Chondrocyte (in vitro differentiated cells): ENCODE results near the gene AKAP3. TPM values are rescaled to one million over a fixed set of nuclear protein-coding genes. Genes with fewer than 3 reads are reported as not detected.

Experiments
- DNase-seq: peaks from one replicate; pipeline ENCODE4 v3.0.0; 2021; ENCODE audit warnings: mixed read lengths, low spot score
- H3K27ac Mint-ChIP-seq: one replicate; pipeline ENCODE4 v1.8.0; 2021; ENCODE audit warnings: mild to moderate bottlenecking, moderate library complexity, mixed read lengths; ENCODE audit not compliant: unreplicated experiment
- H3K27me3 Mint-ChIP-seq: 2 replicates; pipeline ENCODE4 v1.8.0; 2021; ENCODE audit warnings: low read depth, mixed read lengths
- H3K36me3 Mint-ChIP-seq: 2 replicates; pipeline ENCODE4 v1.8.0; 2021; ENCODE audit warnings: low read depth, mixed read lengths
- H3K4me1 Mint-ChIP-seq: 2 replicates; pipeline ENCODE4 v1.8.0; 2021; ENCODE audit warnings: low read depth, mild to moderate bottlenecking, mixed read lengths
- H3K4me3 Mint-ChIP-seq: one replicate; pipeline ENCODE4 v1.8.0; 2021; ENCODE audit warnings: mild to moderate bottlenecking, moderate library complexity, mixed read lengths; ENCODE audit not compliant: unreplicated experiment
- H3K9me3 Mint-ChIP-seq: 2 replicates; pipeline ENCODE4 v1.8.0; 2021; ENCODE audit warnings: low read depth, mixed read lengths
- total RNA-seq: library from RNA; stranded (reverse); gene quantifications from 3 replicates; pipeline ENCODE4 v1.2.1, GENCODE V29; 2021
- TF ChIP-seq, protein P1 (sequence below): fragments of 200-600 bp; sonication (generic); IDR thresholded peaks from 2 replicates; pipeline ENCODE4 v1.5.0; 2021; ENCODE audit warnings: antibody characterized with exemption, mild to moderate bottlenecking, moderate library complexity

Gene AKAP3
- total RNA-seq, 1 donor from 2014 or later, result 0.57 TPM

DNA sequence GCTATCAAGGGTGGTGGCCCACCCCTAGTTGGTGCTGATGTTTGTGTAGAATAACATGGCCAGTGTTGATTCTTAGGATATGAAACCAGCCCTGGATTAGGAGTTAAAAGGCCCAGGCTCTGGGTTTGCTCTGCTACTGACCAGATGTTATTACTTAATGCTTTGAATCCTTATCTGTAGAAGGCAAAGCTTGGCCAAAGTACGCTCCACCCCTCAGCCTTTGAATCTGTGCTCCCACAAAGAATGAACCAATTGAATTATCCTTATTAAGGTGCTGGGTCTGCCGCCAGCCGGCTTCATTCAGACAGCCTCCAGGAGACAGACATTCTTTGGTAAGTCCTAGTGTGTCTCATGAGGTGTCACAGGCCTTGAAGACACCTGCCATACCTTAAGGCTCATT is 41.8 kb downstream of the AKAP3 start:
- peaks cover 21% of the 10 kb centered on the region for H3K27me3 Mint-ChIP-seq
- no peak overlapping the region for H3K4me3 Mint-ChIP-seq
- TF ChIP-seq, protein P1, sequence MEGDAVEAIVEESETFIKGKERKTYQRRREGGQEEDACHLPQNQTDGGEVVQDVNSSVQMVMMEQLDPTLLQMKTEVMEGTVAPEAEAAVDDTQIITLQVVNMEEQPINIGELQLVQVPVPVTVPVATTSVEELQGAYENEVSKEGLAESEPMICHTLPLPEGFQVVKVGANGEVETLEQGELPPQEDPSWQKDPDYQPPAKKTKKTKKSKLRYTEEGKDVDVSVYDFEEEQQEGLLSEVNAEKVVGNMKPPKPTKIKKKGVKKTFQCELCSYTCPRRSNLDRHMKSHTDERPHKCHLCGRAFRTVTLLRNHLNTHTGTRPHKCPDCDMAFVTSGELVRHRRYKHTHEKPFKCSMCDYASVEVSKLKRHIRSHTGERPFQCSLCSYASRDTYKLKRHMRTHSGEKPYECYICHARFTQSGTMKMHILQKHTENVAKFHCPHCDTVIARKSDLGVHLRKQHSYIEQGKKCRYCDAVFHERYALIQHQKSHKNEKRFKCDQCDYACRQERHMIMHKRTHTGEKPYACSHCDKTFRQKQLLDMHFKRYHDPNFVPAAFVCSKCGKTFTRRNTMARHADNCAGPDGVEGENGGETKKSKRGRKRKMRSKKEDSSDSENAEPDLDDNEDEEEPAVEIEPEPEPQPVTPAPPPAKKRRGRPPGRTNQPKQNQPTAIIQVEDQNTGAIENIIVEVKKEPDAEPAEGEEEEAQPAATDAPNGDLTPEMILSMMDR, result no peak
- H3K9me3 Mint-ChIP-seq, result no peaks in the 10 kb centered on the region
- peaks cover 10% of the 10 kb centered on the region for H3K36me3 Mint-ChIP-seq
- no peak overlapping the region for H3K27ac Mint-ChIP-seq
- no peak for DNase-seq
- peaks cover 26% of the 10 kb centered on the region for H3K4me1 Mint-ChIP-seq

GRCh38 chr12:4604684-4605193 is 44.1 kb downstream of the AKAP3 start:
- Mint-ChIP-seq H3K27ac (peak overlapping the region; percentile 90), H3K4me3 (peak overlapping the region; percentile 99), H3K4me1 (peaks cover 26% of the 10 kb centered on the region), H3K9me3 (no peaks in the 10 kb centered on the region), H3K27me3 (peaks cover 28% of the 10 kb centered on the region), H3K36me3 (no peaks in the 10 kb centered on the region)
- TF ChIP-seq, protein P1, result peak; percentile 98
- no peak for DNase-seq

- no peak overlapping the region for H3K27ac Mint-ChIP-seq
- H3K4me1 Mint-ChIP-seq, result peaks cover 26% of the 10 kb centered on the region
- no peak overlapping the region for H3K4me3 Mint-ChIP-seq
- peaks cover 28% of the 10 kb centered on the region for H3K27me3 Mint-ChIP-seq
- no peak for DNase-seq
- no peaks in the 10 kb centered on the region for H3K9me3 Mint-ChIP-seq
- no peaks in the 10 kb centered on the region for H3K36me3 Mint-ChIP-seq
- TF ChIP-seq, protein P1, result no peak
Measured at GRCh38 chr12:4603946-4604345, 44.9 kb downstream of the AKAP3 start.

DNA sequence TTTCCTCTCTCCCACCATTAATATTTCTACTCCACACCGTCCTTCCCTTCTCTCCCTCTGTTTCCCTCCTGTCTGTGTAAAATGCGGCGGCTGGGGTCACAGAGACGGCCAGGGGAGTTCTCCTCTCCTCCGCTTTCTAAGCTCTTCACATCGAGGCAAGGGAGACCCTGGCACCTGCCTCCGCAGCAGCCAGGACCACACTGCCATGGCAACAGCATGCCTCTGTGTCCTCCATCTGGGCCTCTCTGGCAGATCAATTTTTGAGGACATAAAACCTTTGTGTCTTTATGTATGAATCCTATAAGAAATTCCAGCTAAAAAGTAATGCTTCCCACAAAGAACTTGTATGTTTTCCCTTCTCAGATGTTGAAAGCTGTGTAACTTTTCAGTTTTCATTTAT is 45.4 kb downstream of the AKAP3 start:
- H3K4me1 Mint-ChIP-seq, result peaks cover 26% of the 10 kb centered on the region
- H3K36me3 Mint-ChIP-seq, result no peaks in the 10 kb centered on the region
- no peak overlapping the region for H3K4me3 Mint-ChIP-seq
- H3K27me3 Mint-ChIP-seq, result peaks cover 28% of the 10 kb centered on the region
- TF ChIP-seq, protein P1, result no peak
- H3K9me3 Mint-ChIP-seq, result no peaks in the 10 kb centered on the region
- no peak for DNase-seq
- H3K27ac Mint-ChIP-seq, result no peak overlapping the region

DNA sequence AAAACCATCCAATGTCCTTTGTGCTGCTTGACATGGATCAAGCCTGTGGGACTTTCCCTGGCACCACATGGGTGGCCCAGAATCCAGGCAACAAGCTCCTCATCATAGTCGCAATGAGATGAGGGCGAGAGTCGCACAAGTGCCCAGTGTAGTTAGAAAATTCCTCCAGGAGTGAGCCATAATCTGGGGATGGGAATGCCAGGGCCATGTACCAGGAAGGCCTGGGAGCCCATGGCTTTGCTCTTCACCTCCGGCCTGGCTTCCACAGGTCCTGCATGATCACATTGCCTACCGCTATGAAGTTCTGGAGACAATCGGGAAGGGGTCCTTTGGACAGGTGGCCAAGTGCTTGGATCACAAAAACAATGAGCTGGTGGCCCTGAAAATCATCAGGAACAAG is 53.0 kb downstream of the AKAP3 start:
- Mint-ChIP-seq H3K27me3 (peaks cover 13% of the 10 kb centered on the region), H3K9me3 (no peaks in the 10 kb centered on the region), H3K27ac (no peak overlapping the region)

More for the DNA sequence above, 53.0 kb downstream of the AKAP3 start:
- H3K4me1 Mint-ChIP-seq, result no peaks in the 10 kb centered on the region
- TF ChIP-seq, protein P1, result no peak
- DNase-seq, result no peak
- no peaks in the 10 kb centered on the region for H3K36me3 Mint-ChIP-seq
- H3K4me3 Mint-ChIP-seq, result no peak overlapping the region
